Daoy (cell line): ENCODE data around the gene DAP. TPM values are rescaled to one million over a fixed set of nuclear protein-coding genes. Genes with fewer than 3 reads are reported as not detected.
"Not testable (repeated sequence)": the region's sequence is repeated elsewhere in the genome, so short reads cannot be mapped to it uniquely, and the experiment has no call there.

ENCODE experiments used
- DNase-seq: peaks from one replicate; pipeline ENCODE4 v3.0.0-alpha.2; 2015; ENCODE audit warnings: low read depth
- total RNA-seq: library from RNA; depleted of rRNA; stranded (reverse); fragments of >200 nt; shearing (Covaris generic); gene quantifications from 2 replicates; pipeline ENCODE4 v1.2.3, GENCODE V29; 2014; rRNA removed

DAP gene
- 19.1 and 19.9 TPM in 2 replicates for total RNA-seq

- DNase-seq, result peak; percentile 93
These were observed at the start of gene DAP for GRCh38 chr5:10761185-10761932. TSS of gene DAP (minus strand) at chr5:10761234. CDS start at chr5:10761068, 166 bp downstream.

- DNase-seq, result no peak
These were observed 47.6 kb upstream of the DAP start for GRCh38 chr5:10808347-10809226.

GRCh38 chr5:10801931-10802666 lies 41.1 kb upstream of the DAP start:
- DNase-seq, result no peak

GRCh38 chr5:10800852-10801251 lies 39.8 kb upstream of the DAP start:
- DNase-seq, result no peak

- DNase-seq, result no peak
These were observed 36.2 kb upstream of the DAP start for GRCh38 chr5:10797261-10797660.

GRCh38 chr5:10793785-10794184 lies 32.8 kb upstream of the DAP start:
- DNase-seq, result no peak

- DNase-seq, result no peak
These were observed 31.3 kb upstream of the DAP start for GRCh38 chr5:10792336-10792735.

- no peak for DNase-seq
These were observed 28.7 kb upstream of the DAP start for GRCh38 chr5:10789726-10790125.

GRCh38 chr5:10789021-10789420 lies 28.0 kb upstream of the DAP start:
- DNase-seq, result peak; percentile 23

- DNase-seq, result peak; percentile 12
These were observed 27.3 kb upstream of the DAP start for GRCh38 chr5:10788358-10788757.

GRCh38 chr5:10786835-10787234 lies 25.8 kb upstream of the DAP start:
- DNase-seq, result no peak

- not testable (repeated sequence) for DNase-seq
These were observed 19.2 kb upstream of the DAP start for GRCh38 chr5:10780208-10780607.

- DNase-seq, result no peak
These were observed 18.6 kb upstream of the DAP start for GRCh38 chr5:10779592-10779991.

GRCh38 chr5:10778179-10778910 lies 17.3 kb upstream of the DAP start:
- DNase-seq, result no peak

GRCh38 chr5:10775646-10776045 lies 14.6 kb upstream of the DAP start:
- DNase-seq, result no peak

- no peak for DNase-seq
These were observed 12.0 kb upstream of the DAP start for GRCh38 chr5:10772901-10773585.

GRCh38 chr5:10768328-10768899 lies 7.4 kb upstream of the DAP start:
- DNase-seq, result no peak

- DNase-seq, result no peak
These were observed 1.9 kb upstream of the DAP start for GRCh38 chr5:10762776-10763500.

- no peak for DNase-seq
These were observed 1.1 kb upstream of the DAP start for GRCh38 chr5:10761933-10762775.
